ENCODE results near the gene LRP2BP.
A peak's percentile ranks its signal among the peaks of the same experiment; 100 is the strongest.

Gene LRP2BP

GRCh38 chr4:185395238-185395955 is at the start of gene LRP2BP:
Gene LRP2BP, minus strand, starts transcription at chr4:185395924. Its CDS starts 17,738 bp downstream, at chr4:185378186.
- no peak for DNase-seq (ENCODE audit: low spot score)

- DNase-seq (ENCODE audit: low spot score), result no peak
Observed at GRCh38 chr4:185445209-185445608, 49.5 kb upstream of the LRP2BP start.

GRCh38 chr4:185441479-185441878 is 45.8 kb upstream of the LRP2BP start:
- no peak for DNase-seq (ENCODE audit: low spot score)

- no peak for DNase-seq (ENCODE audit: low spot score)
Observed at GRCh38 chr4:185437809-185438208, 42.1 kb upstream of the LRP2BP start.

GRCh38 chr4:185435466-185435865 is 39.7 kb upstream of the LRP2BP start:
- no peak for DNase-seq (ENCODE audit: low spot score)

- no peak for DNase-seq (ENCODE audit: low spot score)
Observed at GRCh38 chr4:185429660-185430059, 33.9 kb upstream of the LRP2BP start.

GRCh38 chr4:185426960-185427688 is 31.4 kb upstream of the LRP2BP start:
- DNase-seq (ENCODE audit: low spot score), result no peak

- DNase-seq (ENCODE audit: low spot score), result peak; percentile 94
Observed at GRCh38 chr4:185425647-185426352, 30.1 kb upstream of the LRP2BP start, which contains the start of gene UFSP2. Gene UFSP2, minus strand, starts transcription at chr4:185425964. Its CDS starts 96 bp downstream, at chr4:185425868.

- DNase-seq (ENCODE audit: low spot score), result no peak
Observed at GRCh38 chr4:185424905-185425646, 29.4 kb upstream of the LRP2BP start.

GRCh38 chr4:185421366-185422124 is 25.8 kb upstream of the LRP2BP start:
- DNase-seq (ENCODE audit: low spot score), result no peak

- DNase-seq (ENCODE audit: low spot score), result no peak
Observed at GRCh38 chr4:185416955-185417354, 21.2 kb upstream of the LRP2BP start.

- no peak for DNase-seq (ENCODE audit: low spot score)
Observed at GRCh38 chr4:185412412-185412811, 16.7 kb upstream of the LRP2BP start.

- no peak for DNase-seq (ENCODE audit: low spot score)
Observed at GRCh38 chr4:185411849-185412248, 16.1 kb upstream of the LRP2BP start.

GRCh38 chr4:185408432-185408831 is 12.7 kb upstream of the LRP2BP start:
- no peak for DNase-seq (ENCODE audit: low spot score)

- no peak for DNase-seq (ENCODE audit: low spot score)
Observed at GRCh38 chr4:185405296-185405999, 9.7 kb upstream of the LRP2BP start.

- DNase-seq (ENCODE audit: low spot score), result no peak
Observed at GRCh38 chr4:185404031-185404430, 8.3 kb upstream of the LRP2BP start.

- DNase-seq (ENCODE audit: low spot score), result no peak
Observed at GRCh38 chr4:185399466-185399865, 3.7 kb upstream of the LRP2BP start.

- DNase-seq (ENCODE audit: low spot score), result no peak
Observed at GRCh38 chr4:185398618-185399017, 2.9 kb upstream of the LRP2BP start.

- no peak for DNase-seq (ENCODE audit: low spot score)
Observed at GRCh38 chr4:185396724-185397385, 1.1 kb upstream of the LRP2BP start, which contains the start of gene ANKRD37. Gene ANKRD37, plus strand, starts transcription at chr4:185396841. Its CDS starts 83 bp downstream, at chr4:185396924.

Measured in ecto neural progenitor cell (in vitro differentiated cells).